ENCODE results near the gene JOSD2. TPM values are rescaled to one million over a fixed set of nuclear protein-coding genes. Genes with fewer than 3 reads are reported as not detected.

The JOSD2 gene
- total RNA-seq, 1 experiment from 2014 or later: 40.9 TPM

DNA sequence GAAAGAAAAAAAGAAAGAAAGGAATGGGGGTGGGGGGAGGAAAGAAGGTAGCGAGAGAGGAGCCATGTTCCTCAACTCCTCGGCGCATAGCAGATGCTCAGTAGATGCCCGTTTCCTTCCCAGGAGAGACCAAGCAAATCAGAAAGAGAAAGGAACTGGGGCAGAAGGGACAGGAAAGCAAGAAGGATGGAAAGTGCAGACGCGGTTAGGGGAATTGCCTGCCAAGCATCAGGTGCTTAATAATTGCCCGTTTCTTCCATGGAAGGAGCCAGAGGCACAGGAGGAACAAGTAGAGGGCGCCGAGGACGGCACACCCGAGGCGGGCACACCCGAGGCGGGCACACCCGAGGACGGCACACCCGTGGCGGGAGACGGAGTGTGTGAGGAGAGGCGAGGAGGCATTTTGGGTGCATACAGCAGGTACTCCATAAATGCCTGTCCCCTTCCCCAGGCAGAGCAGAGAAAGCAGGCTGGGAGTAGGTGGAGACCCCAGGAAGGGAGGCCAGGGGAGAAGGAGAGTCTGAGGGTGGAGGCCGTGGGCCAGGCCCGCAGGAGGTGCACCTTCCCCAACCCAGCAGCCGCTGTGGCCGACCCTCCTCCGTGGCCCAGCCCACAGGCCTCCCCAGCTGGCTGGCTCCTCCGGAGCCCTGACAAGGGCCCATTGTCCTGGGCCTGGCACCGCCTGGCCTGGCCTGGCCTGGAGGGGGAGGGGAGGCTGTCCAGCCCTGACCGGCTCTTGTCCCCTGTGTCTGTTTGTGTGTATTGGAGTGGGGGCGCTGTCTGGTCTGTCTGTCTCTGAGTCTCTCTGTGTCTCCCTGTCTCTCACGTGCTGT is 14.6 kb downstream of the JOSD2 start (continued):
- no peak for TF ChIP-seq YY1 (IDR thresholded peaks at IDR 0.05; ENCODE audit: extremely low read depth, insufficient replicate concordance, low read depth, low read length)

DNA sequence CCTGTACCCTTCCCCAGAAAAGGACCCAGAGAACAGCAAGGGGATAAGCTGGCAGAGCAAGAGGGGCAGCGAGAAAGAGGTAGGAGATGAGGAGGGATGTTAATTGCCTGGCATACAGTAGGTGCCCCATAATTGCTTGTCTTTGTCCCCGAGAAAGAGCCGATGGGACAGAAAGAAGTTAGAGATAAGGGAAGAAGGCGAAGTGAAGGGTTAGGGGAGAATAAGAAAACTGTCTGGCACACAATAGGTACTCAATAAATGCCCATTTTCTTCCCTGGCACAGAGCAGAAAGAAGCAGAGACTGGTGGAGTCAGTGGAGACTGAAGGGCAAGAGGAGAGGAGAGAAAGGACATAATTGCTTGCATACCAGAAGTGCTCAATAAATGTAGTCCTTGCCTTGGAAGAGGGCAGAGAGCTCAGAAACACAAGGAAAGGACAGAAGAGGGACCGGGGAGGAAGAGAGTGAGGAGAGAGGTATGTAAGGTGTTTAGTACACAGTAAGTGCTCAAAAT is 15.9 kb downstream of the JOSD2 start:
- Histone ChIP-seq H2AFZ (ENCODE audit: low read depth, low read length, poor library complexity, severe bottlenecking) (no peak overlapping the region), H3K9me3 (ENCODE audit: control insufficient read depth in 1 of 2, insufficient read depth in 1 of 2, low read depth in 1 of 2, low read length in 2 of 2) (no peaks in the 10 kb centered on the region), H3K4me3 (replicated peaks in 1 of 2; ENCODE audit: low read depth in 1 of 2, low read length in 2 of 2) (no peak overlapping the region), H3K9ac (ENCODE audit: low read length) (no peak overlapping the region), H3K79me2 (ENCODE audit: insufficient read depth, low read length) (no peaks in the 10 kb centered on the region), H4K20me1 (ENCODE audit: insufficient read depth) (no peaks in the 10 kb centered on the region), H3K27ac (ENCODE audit: low read depth, low read length) (no peak overlapping the region), H3K9me2 (ENCODE audit: insufficient read depth) (no peaks in the 10 kb centered on the region), H3K4me2 (ENCODE audit: low read length) (no peak overlapping the region), H3K27me3 (ENCODE audit: insufficient read depth, low read length) (no peaks in the 10 kb centered on the region), H3K4me1 (ENCODE audit: control insufficient read depth in 1 of 2, insufficient read depth in 2 of 2, low read length in 2 of 2) (peaks cover 12 to 29% of the 10 kb centered on the region in 2 experiments), H3K36me3 (ENCODE audit: control insufficient read depth in 1 of 2, insufficient read depth in 2 of 2, low read length in 2 of 2) (no peaks in the 10 kb centered on the region)
- no TSS peak for BruUV-seq (replicated peaks)
- TF ChIP-seq, protein P1, sequence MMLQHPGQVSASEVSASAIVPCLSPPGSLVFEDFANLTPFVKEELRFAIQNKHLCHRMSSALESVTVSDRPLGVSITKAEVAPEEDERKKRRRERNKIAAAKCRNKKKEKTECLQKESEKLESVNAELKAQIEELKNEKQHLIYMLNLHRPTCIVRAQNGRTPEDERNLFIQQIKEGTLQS (IDR thresholded peaks at IDR 0.05): no peak
- no peak for TF ChIP-seq YY1 (IDR thresholded peaks at IDR 0.05; ENCODE audit: extremely low read depth, insufficient replicate concordance, low read depth, low read length)
- no peak for TF ChIP-seq SP1 (IDR thresholded peaks at IDR 0.05; ENCODE audit: low read depth)
- TF ChIP-seq, protein P2, sequence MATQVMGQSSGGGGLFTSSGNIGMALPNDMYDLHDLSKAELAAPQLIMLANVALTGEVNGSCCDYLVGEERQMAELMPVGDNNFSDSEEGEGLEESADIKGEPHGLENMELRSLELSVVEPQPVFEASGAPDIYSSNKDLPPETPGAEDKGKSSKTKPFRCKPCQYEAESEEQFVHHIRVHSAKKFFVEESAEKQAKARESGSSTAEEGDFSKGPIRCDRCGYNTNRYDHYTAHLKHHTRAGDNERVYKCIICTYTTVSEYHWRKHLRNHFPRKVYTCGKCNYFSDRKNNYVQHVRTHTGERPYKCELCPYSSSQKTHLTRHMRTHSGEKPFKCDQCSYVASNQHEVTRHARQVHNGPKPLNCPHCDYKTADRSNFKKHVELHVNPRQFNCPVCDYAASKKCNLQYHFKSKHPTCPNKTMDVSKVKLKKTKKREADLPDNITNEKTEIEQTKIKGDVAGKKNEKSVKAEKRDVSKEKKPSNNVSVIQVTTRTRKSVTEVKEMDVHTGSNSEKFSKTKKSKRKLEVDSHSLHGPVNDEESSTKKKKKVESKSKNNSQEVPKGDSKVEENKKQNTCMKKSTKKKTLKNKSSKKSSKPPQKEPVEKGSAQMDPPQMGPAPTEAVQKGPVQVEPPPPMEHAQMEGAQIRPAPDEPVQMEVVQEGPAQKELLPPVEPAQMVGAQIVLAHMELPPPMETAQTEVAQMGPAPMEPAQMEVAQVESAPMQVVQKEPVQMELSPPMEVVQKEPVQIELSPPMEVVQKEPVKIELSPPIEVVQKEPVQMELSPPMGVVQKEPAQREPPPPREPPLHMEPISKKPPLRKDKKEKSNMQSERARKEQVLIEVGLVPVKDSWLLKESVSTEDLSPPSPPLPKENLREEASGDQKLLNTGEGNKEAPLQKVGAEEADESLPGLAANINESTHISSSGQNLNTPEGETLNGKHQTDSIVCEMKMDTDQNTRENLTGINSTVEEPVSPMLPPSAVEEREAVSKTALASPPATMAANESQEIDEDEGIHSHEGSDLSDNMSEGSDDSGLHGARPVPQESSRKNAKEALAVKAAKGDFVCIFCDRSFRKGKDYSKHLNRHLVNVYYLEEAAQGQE (IDR thresholded peaks at IDR 0.05; ENCODE audit: low read depth): no peak
- CTCF ChIA-PET: no interaction called here
- ATAC-seq: no peak
- DNase-seq (ENCODE audit: low read depth, low spot score): no peak
- intact Hi-C loops (cut with micrococcal nuclease): no loop called here
- RAD21 ChIA-PET (ENCODE audit: low non-redundant PET in 1 of 2, low total read pairs in 2 of 2, uncharacterized antibody in 2 of 2, unreplicated experiment in 2 of 2): no interaction called here
- POLR2A ChIA-PET: no interaction called here

Measured in HCT116 (cell line).